ENCODE measurements around the gene LAMB3. TPM values are rescaled to one million over a fixed set of nuclear protein-coding genes. Genes with fewer than 3 reads are reported as not detected.

LAMB3 gene
- total and polyA plus RNA-seq, 9 donors = 0.32 to 7.2 (median 0.96) TPM

DNA sequence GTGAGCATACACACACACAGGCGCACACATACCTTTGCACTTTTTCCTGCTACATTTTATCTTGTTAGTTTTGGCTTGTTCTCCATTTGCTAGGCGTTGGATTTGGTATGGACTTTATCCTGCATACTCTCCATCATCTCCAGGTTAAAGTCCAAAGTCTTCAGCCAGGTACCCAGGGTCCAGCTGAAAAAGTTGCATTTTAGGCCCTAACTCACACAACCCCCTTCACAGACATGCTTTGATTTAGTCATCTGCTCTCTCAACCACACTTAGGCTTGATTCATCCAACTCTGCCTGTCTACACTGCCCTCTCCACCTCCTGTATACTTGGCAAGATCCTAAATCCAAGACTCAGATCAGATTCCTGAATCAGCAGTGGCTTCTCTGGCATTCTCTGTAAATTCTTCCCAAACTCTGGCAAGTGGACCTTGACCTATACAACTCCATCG is 10.7 kb upstream of the LAMB3 start:
- Histone ChIP-seq H3K36me3 (ENCODE audit: control insufficient read depth, insufficient read depth, low read length) (no peaks in the 10 kb centered on the region), H3K27ac (ENCODE audit: low read length) (no peak overlapping the region), H3K9me3 (replicated peaks; ENCODE audit: control insufficient read depth, low read depth, low read length) (no peaks in the 10 kb centered on the region), H3K4me3 (ENCODE audit: low read length) (no peak overlapping the region), H3K27me3 (ENCODE audit: control insufficient read depth, insufficient read depth, low read length) (peaks cover 4% of the 10 kb centered on the region), H3K4me1 (ENCODE audit: control insufficient read depth, insufficient read depth, low read length) (no peaks in the 10 kb centered on the region)
- WGBS (ENCODE audit: insufficient coverage) = 100% methylated on average over 1 of the region's 3 CpGs
- no peak for DNase-seq

- Histone ChIP-seq H3K4me1 (ENCODE audit: control insufficient read depth, insufficient read depth, low read length) (peaks cover 3% of the 10 kb centered on the region), H3K36me3 (ENCODE audit: control insufficient read depth, insufficient read depth, low read length) (no peaks in the 10 kb centered on the region), H3K27ac (ENCODE audit: low read length) (no peak overlapping the region), H3K9me3 (replicated peaks; ENCODE audit: control insufficient read depth, low read depth, low read length) (no peaks in the 10 kb centered on the region), H3K27me3 (ENCODE audit: control insufficient read depth, insufficient read depth, low read length) (peaks cover 6% of the 10 kb centered on the region), H3K4me3 (ENCODE audit: low read length) (no peak overlapping the region)
- DNase-seq = no peak
- no CpG with 5 or more reads among the region's 1 CpG for WGBS (ENCODE audit: insufficient coverage)
Observed at GRCh38 chr1:209661071-209661470, 8.8 kb upstream of the LAMB3 start.

- Histone ChIP-seq H3K9me3 (replicated peaks; ENCODE audit: control insufficient read depth, low read depth, low read length) (no peaks in the 10 kb centered on the region), H3K27me3 (ENCODE audit: control insufficient read depth, insufficient read depth, low read length) (peaks cover 7% of the 10 kb centered on the region), H3K36me3 (ENCODE audit: control insufficient read depth, insufficient read depth, low read length) (no peaks in the 10 kb centered on the region), H3K27ac (ENCODE audit: low read length) (no peak overlapping the region), H3K4me1 (ENCODE audit: control insufficient read depth, insufficient read depth, low read length) (peaks cover 7% of the 10 kb centered on the region), H3K4me3 (ENCODE audit: low read length) (no peak overlapping the region)
- WGBS (ENCODE audit: insufficient coverage) = no CpG with 5 or more reads among the region's 5 CpGs
- peak; percentile 43 for DNase-seq
Observed at GRCh38 chr1:209659909-209660308, 7.7 kb upstream of the LAMB3 start.

- no peak for DNase-seq
- Histone ChIP-seq H3K4me1 (ENCODE audit: control insufficient read depth, insufficient read depth, low read length) (peaks cover 22% of the 10 kb centered on the region), H3K27ac (ENCODE audit: low read length) (no peak overlapping the region), H3K36me3 (ENCODE audit: control insufficient read depth, insufficient read depth, low read length) (no peaks in the 10 kb centered on the region), H3K4me3 (ENCODE audit: low read length) (no peak overlapping the region), H3K9me3 (replicated peaks; ENCODE audit: control insufficient read depth, low read depth, low read length) (no peaks in the 10 kb centered on the region), H3K27me3 (ENCODE audit: control insufficient read depth, insufficient read depth, low read length) (peaks cover 14% of the 10 kb centered on the region)
- no CpG with 5 or more reads among the region's 5 CpGs for WGBS (ENCODE audit: insufficient coverage)
Observed at GRCh38 chr1:209657918-209658317, 5.7 kb upstream of the LAMB3 start.

- DNase-seq = no peak
- Histone ChIP-seq H3K4me1 (ENCODE audit: control insufficient read depth, insufficient read depth, low read length) (peaks cover 28% of the 10 kb centered on the region), H3K36me3 (ENCODE audit: control insufficient read depth, insufficient read depth, low read length) (no peaks in the 10 kb centered on the region), H3K9me3 (replicated peaks; ENCODE audit: control insufficient read depth, low read depth, low read length) (no peaks in the 10 kb centered on the region), H3K27ac (ENCODE audit: low read length) (no peak overlapping the region), H3K4me3 (ENCODE audit: low read length) (no peak overlapping the region), H3K27me3 (ENCODE audit: control insufficient read depth, insufficient read depth, low read length) (peaks cover 14% of the 10 kb centered on the region)
- 63% methylated on average over 8 of the region's 9 CpGs for WGBS (ENCODE audit: insufficient coverage)
Observed at GRCh38 chr1:209657140-209657879, 5.1 kb upstream of the LAMB3 start.

DNA sequence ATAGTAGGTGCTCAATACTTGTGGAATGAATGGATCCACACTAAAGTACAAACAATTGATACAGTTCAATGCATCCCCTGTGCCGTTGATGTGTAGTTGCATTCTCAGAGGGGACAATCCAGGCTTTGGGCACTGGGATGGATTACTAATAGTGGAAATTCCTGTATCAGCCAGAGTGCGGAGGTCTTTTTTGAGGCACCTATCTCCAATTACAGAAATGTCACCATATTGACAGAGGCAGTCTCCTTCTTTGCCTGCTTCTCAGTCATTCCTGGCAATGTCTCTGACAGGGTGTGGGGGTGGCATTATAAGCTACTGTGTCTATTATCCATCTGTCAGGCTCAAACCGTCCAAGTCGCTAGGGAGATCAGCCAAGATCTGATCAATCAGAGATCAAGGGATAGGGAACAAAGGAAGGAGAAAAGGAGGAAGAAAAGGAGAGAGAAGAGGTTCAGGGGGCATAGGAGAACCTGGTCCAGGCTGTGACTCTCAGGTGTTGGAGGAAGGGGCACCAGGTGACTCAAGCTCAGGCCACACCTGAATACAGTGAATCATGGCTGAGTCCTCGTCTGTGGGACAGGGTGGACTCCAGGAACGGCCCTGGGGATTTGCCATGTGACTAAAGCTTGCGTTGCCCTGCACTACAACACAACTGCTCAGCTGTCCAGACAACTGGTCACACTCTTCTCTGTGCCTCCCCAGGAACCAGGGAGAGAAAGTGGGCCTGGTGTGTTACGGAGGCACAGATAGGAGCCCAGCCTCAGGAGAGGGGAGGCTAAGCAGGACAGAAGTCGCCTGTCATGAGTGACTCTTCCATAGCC is 3.4 kb upstream of the LAMB3 start:
- H3K4me1 ChIP-seq (ENCODE audit: control insufficient read depth, insufficient read depth, low read length) = peaks cover 35% of the 10 kb centered on the region
- no peaks in the 10 kb centered on the region for H3K36me3 ChIP-seq (ENCODE audit: control insufficient read depth, insufficient read depth, low read length)
- WGBS (ENCODE audit: insufficient coverage) = 83% methylated on average over 2 of the region's 9 CpGs
- peaks cover 14% of the 10 kb centered on the region for H3K27me3 ChIP-seq (ENCODE audit: control insufficient read depth, insufficient read depth, low read length)
- no peak overlapping the region for H3K4me3 ChIP-seq (ENCODE audit: low read length)
- no peak overlapping the region for H3K27ac ChIP-seq (ENCODE audit: low read length)
- DNase-seq = no peak
- no peaks in the 10 kb centered on the region for H3K9me3 ChIP-seq (replicated peaks; ENCODE audit: control insufficient read depth, low read depth, low read length)

- H3K27ac ChIP-seq (ENCODE audit: low read length) = no peak overlapping the region
- WGBS (ENCODE audit: insufficient coverage) = 76% methylated on average over 5 of the region's 7 CpGs
- peaks cover 47% of the 10 kb centered on the region for H3K4me1 ChIP-seq (ENCODE audit: control insufficient read depth, insufficient read depth, low read length)
- H3K4me3 ChIP-seq (ENCODE audit: low read length) = no peak overlapping the region
- peaks cover 14% of the 10 kb centered on the region for H3K27me3 ChIP-seq (ENCODE audit: control insufficient read depth, insufficient read depth, low read length)
- H3K9me3 ChIP-seq (replicated peaks; ENCODE audit: control insufficient read depth, low read depth, low read length) = no peaks in the 10 kb centered on the region
- DNase-seq = no peak
- H3K36me3 ChIP-seq (ENCODE audit: control insufficient read depth, insufficient read depth, low read length) = no peaks in the 10 kb centered on the region
Observed at GRCh38 chr1:209653915-209654351, 1.7 kb upstream of the LAMB3 start.

DNA sequence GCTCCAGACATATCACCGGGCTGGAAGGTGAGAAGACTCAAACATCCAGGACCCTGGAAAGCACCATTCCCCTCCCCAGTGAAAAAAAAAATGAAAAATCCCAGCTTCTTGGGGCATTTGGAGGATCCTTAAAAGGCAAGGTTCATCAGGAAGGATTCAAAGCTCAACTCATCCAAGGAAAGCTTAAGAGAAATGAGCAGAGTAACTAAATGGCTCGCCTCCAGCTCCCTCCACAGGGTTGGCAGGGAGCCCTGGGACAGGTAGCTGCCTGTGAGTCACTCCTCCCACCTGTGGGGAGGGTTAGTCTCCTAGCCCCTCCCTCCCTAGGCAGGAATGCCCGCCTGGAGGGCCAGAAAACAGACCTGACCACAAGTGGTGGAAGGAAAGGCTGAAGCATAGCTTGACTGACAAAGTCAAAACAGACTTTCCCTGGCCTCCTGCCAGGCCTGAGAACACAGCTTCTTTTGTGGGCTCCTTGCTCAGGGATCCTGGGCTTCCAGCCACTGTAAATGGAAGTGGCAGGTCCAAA is 712 bp upstream of the LAMB3 start:
- no CpG with 5 or more reads among the region's 3 CpGs for WGBS (ENCODE audit: insufficient coverage)
- H3K9me3 ChIP-seq (replicated peaks; ENCODE audit: control insufficient read depth, low read depth, low read length) = no peaks in the 10 kb centered on the region
- H3K4me3 ChIP-seq (ENCODE audit: low read length) = no peak overlapping the region
- peaks cover 57% of the 10 kb centered on the region for H3K4me1 ChIP-seq (ENCODE audit: control insufficient read depth, insufficient read depth, low read length)
- H3K36me3 ChIP-seq (ENCODE audit: control insufficient read depth, insufficient read depth, low read length) = no peaks in the 10 kb centered on the region
- H3K27ac ChIP-seq (ENCODE audit: low read length) = no peak overlapping the region
- H3K27me3 ChIP-seq (ENCODE audit: control insufficient read depth, insufficient read depth, low read length) = peaks cover 10% of the 10 kb centered on the region
- peak; percentile 76 for DNase-seq

GRCh38 chr1:209651138-209651587 is 1.1 kb downstream of the LAMB3 start:
- H3K36me3 ChIP-seq (ENCODE audit: control insufficient read depth, insufficient read depth, low read length) = no peaks in the 10 kb centered on the region
- WGBS (ENCODE audit: insufficient coverage) = no CpG with 5 or more reads among the region's 5 CpGs
- H3K27ac ChIP-seq (ENCODE audit: low read length) = no peak overlapping the region
- H3K9me3 ChIP-seq (replicated peaks; ENCODE audit: control insufficient read depth, low read depth, low read length) = no peaks in the 10 kb centered on the region
- H3K4me1 ChIP-seq (ENCODE audit: control insufficient read depth, insufficient read depth, low read length) = peaks cover 71% of the 10 kb centered on the region
- no peak overlapping the region for H3K4me3 ChIP-seq (ENCODE audit: low read length)
- no peak for DNase-seq
- H3K27me3 ChIP-seq (ENCODE audit: control insufficient read depth, insufficient read depth, low read length) = peaks cover 12% of the 10 kb centered on the region

DNA sequence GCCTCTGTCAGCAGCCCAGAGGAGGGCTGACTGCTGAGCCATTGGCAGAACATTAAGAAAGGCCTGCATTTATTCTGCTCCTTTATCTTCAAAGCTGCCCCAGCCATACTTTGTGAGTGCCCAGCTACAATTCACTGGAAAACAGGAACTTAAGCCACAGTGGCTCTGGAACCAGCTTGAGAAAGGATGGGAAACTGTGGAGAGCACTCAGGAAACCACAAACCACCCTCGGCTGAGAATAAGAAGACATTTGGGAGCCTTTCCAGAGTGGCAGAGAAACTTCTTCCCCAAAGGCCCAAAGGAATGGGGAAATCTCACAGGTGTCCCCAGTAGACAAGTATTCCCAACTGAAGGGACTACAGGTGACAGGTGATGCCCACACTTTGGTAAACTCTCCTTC is 1.8 kb downstream of the LAMB3 start:
- no peaks in the 10 kb centered on the region for H3K36me3 ChIP-seq (ENCODE audit: control insufficient read depth, insufficient read depth, low read length)
- no peak overlapping the region for H3K27ac ChIP-seq (ENCODE audit: low read length)
- H3K4me1 ChIP-seq (ENCODE audit: control insufficient read depth, insufficient read depth, low read length) = peaks cover 73% of the 10 kb centered on the region
- no peaks in the 10 kb centered on the region for H3K9me3 ChIP-seq (replicated peaks; ENCODE audit: control insufficient read depth, low read depth, low read length)
- no CpG with 5 or more reads among the region's 1 CpG for WGBS (ENCODE audit: insufficient coverage)
- peak; percentile 45 for DNase-seq
- no peak overlapping the region for H3K4me3 ChIP-seq (ENCODE audit: low read length)
- H3K27me3 ChIP-seq (ENCODE audit: control insufficient read depth, insufficient read depth, low read length) = peaks cover 9% of the 10 kb centered on the region
